Measurements from ENCODE around the gene LGALS9B. TPM values are rescaled to one million over a fixed set of nuclear protein-coding genes. Genes with fewer than 3 reads are reported as not detected.
"Not testable (repeated sequence)": the region's sequence is repeated elsewhere in the genome, so short reads cannot be mapped to it uniquely, and the experiment has no call there.

The LGALS9B gene
- total RNA-seq: not detected in 2 replicates

DNA sequence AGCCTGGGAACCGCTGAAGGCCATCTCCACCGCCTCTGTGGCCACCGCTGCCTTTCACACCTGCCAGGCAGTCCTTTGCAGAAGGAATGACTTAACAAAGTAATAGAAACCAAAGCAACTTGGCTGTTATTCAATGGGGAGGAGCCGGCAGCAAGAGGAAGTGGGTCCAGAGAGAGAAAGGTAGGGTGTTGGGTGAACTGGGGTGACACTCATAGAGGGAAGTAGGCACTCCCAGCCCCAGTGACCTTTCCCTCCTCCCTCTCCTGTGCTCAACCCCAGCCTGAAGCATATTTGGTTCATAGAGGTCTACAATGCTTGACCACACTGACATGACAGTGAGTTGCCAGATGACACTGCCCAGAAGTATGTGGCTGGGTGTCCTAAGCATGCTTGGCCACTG, at the start of gene LGALS9B:
LGALS9B (minus strand) TSS at position 93 of the 400 bp plus-strand sequence; CDS start at position 24, 69 bp downstream.
- not testable (repeated sequence) for DNase-seq (ENCODE audit: low read depth)

DNA sequence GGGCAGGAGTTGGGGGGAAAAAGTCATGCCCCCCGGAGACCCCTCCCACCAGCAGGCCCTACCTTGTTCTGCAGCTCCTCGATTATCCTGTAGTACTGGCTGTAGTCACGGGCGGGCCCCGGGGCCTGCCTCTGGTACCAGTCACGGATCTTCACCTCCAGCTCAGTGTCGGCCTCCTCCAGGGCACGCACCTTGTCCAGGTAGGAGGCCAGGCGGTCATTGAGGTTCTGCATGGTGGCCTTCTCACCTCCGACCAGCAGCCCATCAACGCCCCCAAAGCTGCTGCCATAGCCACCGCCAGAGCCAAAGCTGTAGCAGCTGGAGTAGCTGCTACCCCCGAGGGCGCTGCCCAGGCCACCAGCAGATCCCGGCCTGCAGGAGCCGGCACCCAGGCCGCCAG, 49.6 kb upstream of the LGALS9B start:
- not testable (repeated sequence) for DNase-seq (ENCODE audit: low read depth)

DNA sequence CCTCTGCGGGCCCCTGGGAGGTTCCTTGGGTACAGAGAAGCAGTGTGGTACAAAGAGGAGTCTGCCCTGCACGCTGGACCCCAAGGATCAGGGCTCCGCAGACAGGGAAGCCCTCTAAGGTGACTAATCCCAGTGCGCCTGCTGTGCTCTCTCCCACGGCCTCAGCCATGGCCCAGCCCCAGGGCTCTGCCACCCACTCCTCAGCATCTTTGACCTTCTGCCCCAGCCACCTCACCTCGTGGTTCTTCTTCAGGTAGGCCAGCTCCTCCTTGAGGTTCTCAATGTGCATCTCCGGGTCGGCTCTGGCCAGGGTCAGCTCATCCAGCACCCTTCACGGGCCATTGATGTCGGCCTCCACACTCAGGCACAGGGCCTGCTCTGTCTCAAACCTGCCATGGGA, 47.8 kb upstream of the LGALS9B start:
- DNase-seq (ENCODE audit: low read depth): not testable (repeated sequence)

DNA sequence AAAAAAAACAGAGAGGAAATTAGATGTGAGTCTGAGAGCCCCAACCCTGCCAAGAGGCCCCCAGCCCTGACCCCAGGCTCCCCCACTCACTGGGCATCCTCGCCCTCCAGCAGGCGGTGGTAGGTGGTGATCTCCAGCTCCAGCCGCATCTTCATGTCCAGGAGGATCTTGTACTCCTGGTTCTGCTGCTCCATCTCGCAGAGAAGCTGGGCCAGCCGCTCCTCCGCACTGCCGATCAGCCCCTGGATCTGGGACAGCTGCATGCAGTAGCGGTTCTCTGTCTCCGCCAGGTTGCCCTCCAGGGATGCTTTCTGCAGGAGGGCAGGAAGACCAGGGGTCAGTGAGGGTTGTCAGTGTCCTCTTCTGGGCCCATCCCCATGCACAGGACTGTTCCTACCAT, 46.2 kb upstream of the LGALS9B start:
- DNase-seq (ENCODE audit: low read depth): not testable (repeated sequence)

DNA sequence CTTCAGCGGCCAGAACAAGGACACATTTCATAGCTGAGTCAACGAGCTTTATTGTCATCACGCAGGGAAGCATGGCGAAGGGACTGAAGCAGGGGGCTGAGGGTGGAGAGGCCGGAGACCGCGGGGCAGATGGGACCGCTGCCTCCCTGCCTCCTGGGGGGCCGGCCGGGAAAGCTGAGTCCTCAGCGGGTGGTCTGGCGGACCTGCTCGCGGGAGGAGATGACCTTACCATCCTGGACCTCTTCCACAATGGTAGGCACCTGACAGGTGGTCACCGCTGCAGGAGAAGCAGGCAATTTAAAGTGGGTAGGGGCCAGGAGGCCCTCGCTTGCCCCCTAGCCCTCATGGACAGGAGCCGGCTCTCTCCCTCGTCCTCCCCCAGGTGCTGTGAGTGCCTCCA, 45.0 kb upstream of the LGALS9B start:
- DNase-seq (ENCODE audit: low read depth): not testable (repeated sequence)

DNA sequence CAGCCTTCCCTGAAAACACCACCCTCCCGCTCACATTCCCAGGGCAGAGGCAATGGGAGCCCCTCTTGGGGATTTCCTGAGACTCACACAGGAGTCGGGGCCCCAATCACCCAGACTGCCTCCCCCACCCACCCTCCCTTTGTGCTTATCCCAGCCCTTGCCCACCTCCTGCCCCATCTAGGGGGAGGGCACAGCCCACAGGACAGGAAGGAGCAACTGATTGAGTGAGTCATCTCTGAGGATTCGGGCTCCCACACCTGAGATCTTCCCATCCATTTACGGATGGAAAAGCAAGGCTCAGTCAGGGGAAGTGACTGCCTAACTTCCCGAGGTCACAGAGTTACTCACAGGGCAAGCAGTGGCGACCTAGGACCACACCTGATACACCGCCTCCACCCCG, 44.4 kb upstream of the LGALS9B start:
- not testable (repeated sequence) for DNase-seq (ENCODE audit: low read depth)

DNA sequence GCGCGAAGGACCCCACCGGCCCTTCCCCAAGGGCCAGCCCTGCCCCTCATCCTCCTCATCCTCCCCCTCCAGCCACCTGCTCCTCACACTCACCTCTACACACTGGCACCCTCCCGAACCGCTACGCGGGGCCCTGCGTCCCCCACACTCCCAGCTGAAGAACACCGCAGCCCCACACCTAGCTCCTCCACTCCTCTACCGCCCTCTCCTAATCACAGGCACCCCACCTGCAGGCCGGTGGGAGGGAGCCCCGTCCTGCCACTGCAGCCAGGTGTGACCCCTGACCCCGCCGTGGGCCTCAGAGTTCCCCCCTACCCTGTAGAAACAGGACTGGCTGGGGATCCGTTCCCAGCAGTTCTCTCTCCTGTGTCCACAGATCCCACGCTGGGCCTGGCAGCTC, 38.0 kb upstream of the LGALS9B start:
- DNase-seq (ENCODE audit: low read depth): not testable (repeated sequence)

DNA sequence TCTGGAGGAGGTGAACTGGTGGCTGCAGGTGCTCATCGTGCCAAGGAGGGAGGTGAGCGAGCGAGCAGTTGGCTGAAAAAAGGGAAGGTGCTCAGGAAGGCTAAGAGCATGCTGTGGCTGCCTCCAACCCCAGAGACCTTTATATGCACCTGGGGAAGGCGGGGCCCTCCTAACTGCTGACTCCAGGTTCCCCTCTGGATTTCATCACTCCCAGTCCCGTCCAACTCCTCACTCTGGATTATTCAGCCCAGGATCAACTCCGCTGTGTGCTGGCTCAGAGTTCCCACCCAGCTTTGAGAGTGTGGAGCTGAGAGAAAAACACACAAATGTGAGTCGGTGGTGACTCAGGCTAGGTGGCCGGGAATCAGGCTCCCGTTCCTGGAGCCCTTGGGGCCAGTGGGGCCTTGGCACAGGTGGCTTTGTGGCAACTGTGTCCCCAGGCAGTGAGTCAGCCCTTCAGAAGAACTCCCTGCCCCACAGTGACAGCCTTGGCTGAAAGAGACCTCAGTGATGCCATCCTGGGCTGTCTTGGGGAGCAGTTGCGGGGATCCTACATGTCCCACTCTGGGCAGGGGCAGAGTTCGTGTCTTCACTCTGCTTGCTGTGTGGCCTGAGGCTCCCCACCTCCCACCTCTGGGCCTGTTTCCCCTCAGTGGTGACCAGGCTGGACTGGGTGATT, 37.2 kb upstream of the LGALS9B start:
- DNase-seq (ENCODE audit: low read depth): not testable (repeated sequence)

DNA sequence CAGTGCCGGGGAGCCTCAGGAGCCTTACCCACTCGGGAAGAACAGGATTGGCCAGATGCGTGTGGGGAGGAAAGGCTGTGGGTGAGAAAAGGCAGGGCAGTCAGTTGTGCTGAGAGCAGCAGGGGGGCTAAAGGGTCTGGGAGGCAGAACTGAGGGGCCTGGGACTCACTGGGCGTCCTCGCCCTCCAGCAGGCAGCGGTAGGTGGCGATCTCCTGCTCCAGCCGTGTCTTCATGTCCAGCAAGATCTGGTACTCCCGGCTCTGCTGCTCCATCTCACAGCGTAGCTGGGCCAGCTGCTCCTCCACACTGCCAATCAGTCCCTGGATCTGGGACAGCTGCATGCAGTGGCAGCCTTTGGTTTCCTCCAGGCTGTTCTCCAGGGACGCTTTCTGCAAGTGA, 34.6 kb upstream of the LGALS9B start:
- DNase-seq (ENCODE audit: low read depth): not testable (repeated sequence)

DNA sequence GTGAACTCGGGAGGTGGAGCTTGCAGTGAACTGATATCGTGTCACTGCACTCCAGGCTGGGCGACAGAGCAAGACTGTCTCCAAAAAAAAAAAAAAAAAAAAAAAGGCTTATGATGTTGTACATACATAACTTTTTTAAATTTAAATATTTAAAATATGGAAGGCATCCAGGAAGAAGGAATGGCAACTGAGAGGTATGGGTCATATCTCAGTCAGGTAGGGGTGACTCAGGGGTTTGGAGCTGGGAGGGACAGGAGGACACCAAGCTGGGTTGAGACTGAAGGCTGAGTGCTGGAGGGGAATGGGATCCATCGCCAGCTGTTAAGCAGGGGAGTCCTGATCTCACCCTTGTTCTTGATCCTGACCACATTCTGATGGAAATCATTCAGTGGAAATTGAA, 33.0 kb upstream of the LGALS9B start:
- DNase-seq (ENCODE audit: low read depth): not testable (repeated sequence)

DNA sequence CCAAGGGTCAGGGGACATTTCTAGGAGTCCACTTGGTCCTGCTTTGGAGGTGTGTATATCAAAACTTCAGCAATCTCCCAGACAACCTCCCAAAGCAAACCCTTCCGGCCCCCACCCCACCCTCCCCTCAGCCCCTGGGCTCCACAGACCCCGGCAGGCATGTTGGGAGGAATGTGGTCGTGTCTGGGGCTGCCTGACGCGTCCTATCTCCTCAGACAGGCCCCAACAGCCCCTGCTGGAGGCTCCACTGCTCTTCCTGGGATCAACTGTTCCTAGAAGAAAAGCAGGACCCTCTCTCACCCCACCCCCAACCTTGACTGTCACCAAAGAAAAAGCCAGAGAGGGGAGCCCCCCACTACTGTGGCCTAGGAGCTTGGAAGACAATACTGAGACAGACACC, 28.1 kb upstream of the LGALS9B start:
- DNase-seq (ENCODE audit: low read depth): not testable (repeated sequence)

DNA sequence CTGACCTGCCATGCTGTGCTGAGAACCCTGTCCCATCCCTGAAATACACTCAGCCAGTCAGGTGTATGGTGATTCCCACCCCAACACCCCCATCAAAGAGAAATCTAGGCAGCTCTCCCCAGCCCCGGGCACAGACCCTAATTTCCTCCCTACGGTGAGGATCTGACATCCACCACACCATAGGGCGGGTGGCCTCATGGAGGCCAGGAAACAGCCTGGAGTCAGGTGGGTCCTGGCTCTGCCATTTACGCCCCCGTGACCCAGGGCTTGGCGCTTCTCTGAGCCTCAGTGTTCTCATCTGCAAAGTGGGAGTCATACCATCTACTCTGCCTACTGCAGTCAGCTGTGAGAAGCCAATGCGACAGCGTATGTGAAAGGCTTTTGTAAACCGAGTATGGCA, 27.4 kb upstream of the LGALS9B start:
- not testable (repeated sequence) for DNase-seq (ENCODE audit: low read depth)

DNA sequence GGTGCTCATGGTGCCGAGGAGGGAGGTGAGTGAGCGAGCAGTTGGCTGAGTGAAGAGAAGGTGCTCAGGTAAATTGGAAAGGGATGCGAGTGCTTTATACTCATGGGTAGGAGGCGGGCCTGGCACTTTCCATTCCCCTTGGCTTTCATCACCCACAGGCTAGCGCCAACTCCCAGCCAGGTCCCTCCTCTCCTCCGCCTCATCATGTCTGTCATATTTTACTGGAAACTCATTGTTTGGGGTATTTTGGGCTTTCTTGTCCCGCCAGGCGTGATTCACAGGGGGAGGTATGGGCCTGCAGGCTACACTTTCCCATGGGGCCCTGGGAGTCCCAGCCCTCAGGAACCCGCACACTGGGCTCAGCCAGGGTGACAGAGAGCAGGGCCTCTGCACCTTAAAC, 26.8 kb upstream of the LGALS9B start:
- not testable (repeated sequence) for DNase-seq (ENCODE audit: low read depth)

DNA sequence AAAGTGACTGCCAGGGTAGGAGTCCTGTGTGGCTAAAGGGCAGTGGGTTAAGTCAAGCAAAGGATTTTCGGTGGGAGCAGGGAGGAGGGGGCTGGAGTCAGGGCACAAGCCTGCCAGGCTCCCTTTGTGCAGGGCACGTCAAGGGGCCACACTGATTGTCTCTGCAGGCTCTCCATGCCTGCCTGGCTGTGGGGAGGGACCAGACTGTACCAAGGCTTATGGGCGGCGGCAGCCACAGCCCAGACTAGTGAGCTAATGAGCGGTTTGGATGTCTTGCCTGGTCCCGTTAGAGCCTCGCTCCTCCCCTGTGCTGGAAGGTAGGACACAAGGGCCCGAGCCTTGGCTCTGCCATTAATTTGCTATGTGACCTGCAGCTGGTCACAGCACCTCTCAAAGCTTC, 25.6 kb upstream of the LGALS9B start:
- DNase-seq (ENCODE audit: low read depth): not testable (repeated sequence)

DNA sequence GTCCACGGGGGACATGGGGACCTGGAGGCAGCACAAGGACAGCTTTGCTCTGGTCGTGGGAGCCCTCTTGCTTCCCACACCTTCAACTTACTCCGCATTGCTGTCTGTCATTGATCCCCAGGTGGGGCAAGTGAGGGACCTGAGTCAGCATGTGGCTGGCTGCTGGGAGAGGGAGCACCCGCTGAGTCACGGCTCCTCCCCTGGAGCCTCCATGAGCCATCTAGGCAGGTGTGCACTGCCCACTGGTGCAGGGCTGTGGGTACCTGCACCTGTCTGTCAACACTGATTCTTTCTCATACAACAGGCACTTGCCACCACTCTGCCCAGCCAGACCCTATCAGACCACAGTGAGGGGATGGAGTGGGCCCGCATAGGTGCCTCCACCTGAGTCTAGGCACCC, 24.8 kb upstream of the LGALS9B start:
- DNase-seq (ENCODE audit: low read depth): not testable (repeated sequence)

DNA sequence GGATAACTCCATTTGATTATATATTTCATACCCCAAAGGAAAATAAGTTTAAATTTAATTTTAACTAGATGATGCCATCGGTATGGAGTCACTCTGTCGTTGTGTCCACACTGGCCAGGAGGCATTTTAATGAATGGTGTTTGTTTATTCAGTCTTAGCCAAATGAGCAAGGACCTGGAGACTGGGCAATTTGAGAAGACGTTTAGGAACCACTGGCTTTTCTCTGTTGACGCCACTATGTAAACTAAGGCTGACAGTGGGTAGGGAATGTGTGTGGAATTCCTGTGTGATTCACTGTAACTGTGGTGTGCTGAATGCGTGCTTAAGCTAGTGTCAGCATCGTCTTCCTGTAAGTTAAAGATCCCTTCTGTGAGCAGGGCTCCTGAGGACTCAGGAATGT, 17.6 kb upstream of the LGALS9B start:
- DNase-seq (ENCODE audit: low read depth): peak; percentile 16

DNA sequence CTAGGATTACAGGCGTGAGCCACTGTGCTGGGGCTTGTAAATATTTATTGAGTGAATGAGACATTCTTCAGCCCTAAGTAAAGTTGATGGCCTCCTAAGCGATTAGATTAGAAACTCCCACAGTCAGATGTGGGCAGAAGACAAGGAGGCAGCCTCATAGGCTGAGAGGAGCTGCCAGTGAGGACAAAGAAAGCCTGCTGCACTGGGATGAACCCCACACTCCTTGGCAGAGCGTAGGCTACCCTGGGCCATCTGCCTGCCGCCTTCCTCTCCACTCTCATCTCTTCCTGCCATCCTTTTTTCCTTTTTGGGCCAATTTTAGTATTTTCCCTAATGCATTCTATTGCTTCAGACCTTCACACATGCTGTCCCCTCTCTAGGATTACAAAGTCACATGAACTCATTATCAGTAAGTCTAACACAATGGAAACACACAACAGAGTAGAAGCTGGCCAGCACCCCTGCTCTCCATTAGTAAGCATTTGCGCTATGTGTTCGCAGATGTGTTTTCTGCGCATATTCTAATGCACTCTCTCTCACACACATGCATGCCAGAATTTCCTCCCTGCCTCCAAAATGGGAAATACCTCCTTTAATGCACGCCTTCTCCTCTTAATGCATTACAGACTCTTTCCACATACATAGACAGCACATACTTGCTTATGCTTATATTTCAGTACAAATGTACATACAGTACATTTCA, 12.7 kb upstream of the LGALS9B start:
- DNase-seq (ENCODE audit: low read depth): not testable (repeated sequence)

DNA sequence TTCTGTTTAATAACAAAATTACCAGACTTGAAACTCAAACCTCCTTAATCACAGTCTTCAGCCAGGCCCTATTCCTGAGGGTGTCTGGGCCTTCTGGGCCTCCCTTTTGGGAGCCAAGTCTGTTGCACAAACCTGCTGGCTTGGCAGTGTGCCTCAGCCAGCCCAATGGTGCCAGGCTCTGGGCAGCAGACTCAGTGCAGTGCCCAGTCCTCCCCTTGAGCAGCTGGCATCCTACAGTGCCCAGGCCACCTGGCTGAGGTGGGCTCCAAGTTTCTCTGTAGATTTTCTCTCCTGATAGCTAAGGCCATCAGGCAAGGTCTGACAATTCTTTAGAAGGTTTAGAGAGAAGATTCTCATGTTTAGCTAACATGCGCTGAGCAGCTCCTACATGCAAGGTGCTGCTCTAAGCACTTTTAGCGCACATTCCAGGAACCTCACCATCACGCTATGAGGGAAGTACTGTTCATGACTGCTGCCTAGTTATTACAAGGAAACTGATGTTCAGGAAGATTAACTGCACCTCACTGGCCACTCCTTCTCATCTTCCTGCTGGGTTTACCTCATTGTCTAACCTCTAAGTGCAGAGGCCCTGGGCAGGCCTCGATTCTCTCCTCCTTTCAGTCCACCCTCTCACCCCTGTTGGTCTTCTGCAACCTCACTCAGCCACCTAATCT, 10.2 kb upstream of the LGALS9B start:
- DNase-seq (ENCODE audit: low read depth): not testable (repeated sequence)

DNA sequence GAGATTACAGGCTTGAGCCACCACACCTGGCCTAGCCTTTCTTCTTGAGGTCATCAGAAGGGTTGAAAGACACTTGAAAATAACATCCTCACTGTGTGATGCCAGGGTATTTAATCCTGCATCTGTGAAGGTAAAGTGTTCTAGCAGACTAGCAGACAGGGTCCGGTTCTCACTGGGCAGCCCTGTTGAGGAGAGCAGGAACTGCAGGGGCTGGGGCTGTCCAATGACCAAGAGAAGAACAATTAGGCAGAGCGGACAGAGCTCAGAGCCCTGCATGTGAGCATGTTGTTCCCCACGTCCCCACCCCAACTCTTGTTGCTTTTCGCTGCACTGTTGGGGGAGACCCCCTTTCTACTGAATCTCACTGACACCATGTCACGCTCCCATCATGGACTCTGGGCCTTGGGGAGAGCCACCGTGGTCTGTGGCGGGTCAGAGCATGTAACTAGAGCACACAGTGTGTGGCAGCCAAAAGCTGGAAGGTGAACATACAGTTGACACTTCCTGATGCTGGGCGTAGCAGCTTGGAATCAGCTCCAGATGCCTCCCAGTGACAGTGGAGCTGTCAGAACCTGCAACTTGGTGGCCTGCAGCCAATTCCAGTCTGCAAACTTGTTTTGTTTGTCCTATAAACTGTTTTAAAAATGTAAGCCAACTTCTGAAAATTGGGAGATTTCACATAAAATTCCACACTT, 7.9 kb upstream of the LGALS9B start:
- not testable (repeated sequence) for DNase-seq (ENCODE audit: low read depth)

DNA sequence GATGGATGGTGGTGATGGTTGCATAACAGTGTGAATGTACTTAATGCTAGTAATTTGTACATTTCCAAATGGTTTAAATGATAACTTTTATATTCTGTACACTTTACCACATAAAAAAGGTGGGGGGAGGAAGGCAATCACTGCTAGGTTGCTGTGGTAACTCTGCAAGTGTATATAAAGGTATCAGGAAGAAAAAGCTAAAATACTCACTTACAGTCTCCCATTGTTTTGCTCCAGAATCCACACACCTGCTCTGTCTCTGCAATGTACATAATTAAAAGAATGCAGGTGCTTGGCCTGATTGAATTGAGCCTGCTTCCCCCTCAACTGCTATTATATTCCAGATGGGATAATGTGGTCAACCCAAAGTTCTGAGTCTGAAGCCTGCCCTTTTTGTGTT, 6.7 kb upstream of the LGALS9B start:
- DNase-seq (ENCODE audit: low read depth): not testable (repeated sequence)

DNA sequence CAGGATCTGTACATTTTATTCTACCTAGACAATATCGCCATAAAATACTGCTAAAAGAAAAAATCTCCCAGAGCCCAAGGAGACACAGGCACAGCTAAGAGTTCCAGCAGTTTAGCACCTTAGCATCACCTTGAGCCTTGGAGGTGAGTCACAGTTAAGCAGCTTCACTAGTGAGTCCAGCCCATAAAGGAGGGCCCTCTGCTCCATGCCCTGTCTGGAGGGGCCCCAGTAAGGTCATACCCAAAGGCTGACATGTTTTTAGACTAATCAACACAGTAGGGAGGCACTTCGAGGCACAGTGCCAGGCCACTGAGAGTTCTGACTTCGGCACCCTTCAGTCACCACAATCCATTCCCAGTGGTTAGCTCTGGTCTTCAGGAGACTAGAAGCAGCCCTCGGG, 2.6 kb upstream of the LGALS9B start:
- DNase-seq (ENCODE audit: low read depth): not testable (repeated sequence)

DNA sequence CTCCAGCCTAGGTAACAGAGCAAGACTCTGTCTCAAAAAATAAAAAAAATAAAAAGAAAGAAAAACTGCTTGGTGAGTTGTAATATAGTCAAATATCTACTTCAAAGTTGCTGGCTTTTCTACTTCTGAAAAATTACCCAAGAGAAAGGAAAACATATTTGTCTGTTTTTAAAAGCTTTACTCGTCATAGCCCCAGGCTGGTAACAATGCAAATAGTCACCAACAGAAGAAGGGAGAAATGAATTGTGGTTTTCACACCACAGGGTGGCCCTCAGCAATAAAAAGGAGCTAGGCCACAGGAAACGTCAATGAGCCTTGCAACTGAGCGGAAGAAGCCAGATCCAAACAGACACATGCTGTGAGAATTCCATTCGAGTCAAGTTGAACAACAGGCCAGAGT, 1.8 kb upstream of the LGALS9B start:
- DNase-seq (ENCODE audit: low read depth): not testable (repeated sequence)
